ENCODE measurements around the gene ADORA2B.

Gene ADORA2B

DNA sequence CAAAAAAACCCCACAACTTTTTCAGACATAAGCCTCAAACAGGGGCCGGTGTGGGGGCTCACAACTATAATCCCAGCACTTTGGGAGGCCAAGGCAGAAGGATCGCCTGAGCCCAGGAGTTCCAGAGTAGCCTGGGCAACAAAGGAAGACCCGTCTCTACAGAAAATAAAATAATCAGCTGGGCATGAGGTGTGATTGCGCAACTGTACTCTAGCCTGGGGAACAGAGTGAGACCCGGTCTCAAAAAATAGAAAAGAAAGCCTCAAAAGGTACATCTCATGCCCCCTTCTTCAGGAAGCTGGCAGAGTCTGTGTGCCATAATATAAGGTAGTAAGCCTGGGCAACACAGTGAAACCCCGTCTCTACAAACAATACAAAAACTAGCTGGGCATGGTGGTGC, 51.4 kb downstream of the ADORA2B start:
- DNase-seq (ENCODE audit: low read depth): no peak

DNA sequence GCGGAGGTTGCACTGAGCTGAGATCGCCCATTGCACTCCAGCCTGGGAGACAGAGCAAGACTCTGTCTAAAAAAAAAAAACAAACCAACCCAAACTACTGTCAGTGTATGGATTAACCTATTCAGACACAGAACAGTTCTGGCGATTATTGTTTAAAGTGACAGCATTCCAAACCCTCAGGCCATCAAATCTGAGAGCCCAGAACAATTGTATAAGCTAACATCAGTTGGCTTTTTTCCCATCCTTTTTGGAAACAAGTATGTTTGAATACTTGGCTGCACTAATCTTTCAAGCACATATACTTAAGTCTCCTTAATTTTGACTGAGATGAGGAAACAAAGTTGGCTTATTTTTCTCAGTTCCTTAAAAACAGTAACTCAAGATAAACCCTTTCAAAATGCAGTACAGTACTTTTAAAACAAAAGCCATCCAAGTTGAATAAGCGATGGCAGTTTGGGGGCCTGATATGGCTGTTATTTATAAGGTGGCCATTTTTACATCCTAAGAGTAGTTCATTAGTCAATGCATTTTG, 53.2 kb downstream of the ADORA2B start:
- DNase-seq (ENCODE audit: low read depth): no peak

DNA sequence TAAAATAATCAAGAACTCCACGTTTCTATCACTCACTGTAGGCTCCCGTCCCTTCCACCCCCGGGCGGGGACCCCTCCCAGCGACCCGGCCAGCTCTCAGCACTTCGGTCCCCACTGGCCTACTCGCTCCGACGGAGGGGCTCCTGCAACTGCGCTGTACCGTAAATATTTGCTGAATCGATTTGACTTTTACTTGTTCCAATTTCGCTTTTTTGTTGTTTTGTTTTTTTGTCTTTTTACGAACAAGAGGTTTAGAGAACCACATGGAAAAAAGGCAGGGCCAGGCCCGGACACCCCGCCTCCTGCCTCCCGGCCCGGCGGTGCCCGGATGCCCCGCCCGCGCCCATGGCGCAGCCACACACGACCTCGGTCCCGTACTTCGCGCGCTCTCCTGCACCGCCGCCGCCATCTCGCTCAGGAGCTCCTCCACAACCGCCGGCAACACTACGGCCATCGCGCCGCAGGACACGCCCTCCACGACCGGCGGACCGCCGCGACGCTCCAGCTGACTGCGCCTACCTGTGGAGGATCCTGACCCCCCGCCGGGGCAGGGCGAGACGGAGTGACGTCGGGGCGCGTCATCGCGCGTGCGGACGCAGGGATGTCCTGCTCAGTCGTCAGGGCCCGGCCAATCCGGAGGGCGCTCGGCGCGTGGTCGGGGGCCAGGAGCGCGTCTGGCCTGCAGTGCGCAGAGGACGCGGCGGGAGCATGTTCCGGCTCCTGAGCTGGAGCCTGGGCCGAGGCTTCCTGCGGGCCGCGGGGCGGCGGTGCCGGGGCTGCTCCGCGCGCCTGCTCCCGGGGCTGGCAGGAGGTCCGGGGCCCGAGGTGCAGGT, 54.4 kb downstream of the ADORA2B start, which contains the start of the genes TTC19 and ZSWIM7:
Gene TTC19 (plus strand): TSS at position 684 of the 833 bp plus-strand sequence. CDS start 25 bp downstream, at position 709.
Gene ZSWIM7 (minus strand): TSS at position 564 of the 833 bp plus-strand sequence. CDS start 110 bp downstream, at position 454.
- peak; percentile 93 for DNase-seq (ENCODE audit: low read depth)

GRCh38 chr17:15999974-16000827, 55.3 kb downstream of the ADORA2B start:
- DNase-seq (ENCODE audit: low read depth): no peak

DNA sequence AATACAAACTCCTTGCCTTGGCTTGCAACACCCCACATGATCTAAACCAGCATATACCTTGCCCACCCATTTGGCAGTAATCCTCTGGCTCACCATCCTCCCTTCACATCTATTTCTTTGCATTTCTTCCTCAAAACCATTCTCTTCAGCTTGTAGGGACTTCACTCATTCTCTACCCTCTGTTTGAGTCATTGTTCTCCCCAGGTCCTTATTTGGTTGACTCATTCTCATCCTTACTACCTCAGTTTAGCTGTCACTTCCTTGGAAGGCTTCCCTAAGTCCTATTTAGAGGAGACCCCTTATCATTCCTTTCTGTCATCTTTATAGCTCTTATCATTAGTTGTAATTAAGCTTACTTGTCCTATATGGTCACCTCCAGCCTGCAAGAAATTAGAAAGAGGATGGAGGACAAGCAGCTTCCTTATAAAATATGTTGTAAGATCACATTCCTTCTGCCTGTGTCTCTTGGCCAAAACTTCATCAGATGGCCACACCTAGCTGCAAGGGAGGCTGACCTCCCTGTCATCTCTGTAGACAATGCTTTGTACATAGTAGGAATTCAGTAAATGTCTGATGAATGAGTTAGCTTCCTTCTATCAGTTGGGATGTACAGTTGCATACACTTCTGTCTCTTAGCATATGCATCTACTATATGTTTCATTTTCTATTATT, 56.4 kb downstream of the ADORA2B start:
- DNase-seq (ENCODE audit: low read depth): no peak

GRCh38 chr17:16002708-16003260, 57.9 kb downstream of the ADORA2B start:
- DNase-seq (ENCODE audit: low read depth): no peak

DNA sequence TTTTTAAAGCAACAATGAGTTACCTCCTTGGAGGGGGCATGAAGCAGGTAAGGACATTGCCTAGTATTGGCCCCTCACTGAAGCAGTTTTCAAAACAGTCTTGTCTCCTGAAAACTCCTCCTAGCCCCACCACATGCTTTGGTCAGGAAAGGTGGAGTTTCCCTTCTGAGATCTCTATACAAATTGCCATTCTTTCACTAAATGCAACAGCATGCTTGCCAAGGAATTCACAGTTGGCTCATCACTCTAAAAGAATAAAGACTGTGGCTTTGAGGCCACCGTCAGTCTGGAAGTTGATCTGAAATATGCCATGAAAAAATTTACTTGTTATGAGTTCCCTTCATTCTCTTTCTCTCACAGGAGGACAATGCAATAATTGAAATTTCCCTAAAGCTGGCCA, 58.9 kb downstream of the ADORA2B start:
- no peak for DNase-seq (ENCODE audit: low read depth)

DNA sequence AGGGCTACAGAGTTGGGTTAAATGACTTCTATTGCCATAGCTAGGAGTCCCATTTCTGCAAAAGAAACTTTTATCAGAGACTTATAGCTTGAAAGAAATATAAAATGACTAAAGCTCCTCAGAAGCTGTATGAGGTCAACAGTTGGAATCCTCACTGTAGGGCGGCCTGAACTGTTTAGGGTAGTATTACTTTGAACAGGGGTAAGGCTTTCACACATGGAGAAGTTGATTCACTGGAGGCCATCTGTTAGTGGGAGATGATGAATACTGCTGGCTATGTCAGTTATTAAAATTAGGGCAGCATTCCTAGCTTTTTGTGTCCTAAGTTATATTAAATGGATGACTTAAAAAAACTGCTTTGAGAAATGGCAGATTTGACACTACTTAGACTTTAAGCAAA, 60.7 kb downstream of the ADORA2B start:
- DNase-seq (ENCODE audit: low read depth): no peak

GRCh38 chr17:16007439-16007838, 62.5 kb downstream of the ADORA2B start:
- DNase-seq (ENCODE audit: low read depth): no peak

- DNase-seq (ENCODE audit: low read depth): no peak
These were observed 69.0 kb downstream of the ADORA2B start for GRCh38 chr17:16013943-16014407.

- no peak for DNase-seq (ENCODE audit: low read depth)
These were observed 74.4 kb downstream of the ADORA2B start for GRCh38 chr17:16019347-16019746.

GRCh38 chr17:16023881-16024280, 79.0 kb downstream of the ADORA2B start:
- DNase-seq (ENCODE audit: low read depth): no peak

DNA sequence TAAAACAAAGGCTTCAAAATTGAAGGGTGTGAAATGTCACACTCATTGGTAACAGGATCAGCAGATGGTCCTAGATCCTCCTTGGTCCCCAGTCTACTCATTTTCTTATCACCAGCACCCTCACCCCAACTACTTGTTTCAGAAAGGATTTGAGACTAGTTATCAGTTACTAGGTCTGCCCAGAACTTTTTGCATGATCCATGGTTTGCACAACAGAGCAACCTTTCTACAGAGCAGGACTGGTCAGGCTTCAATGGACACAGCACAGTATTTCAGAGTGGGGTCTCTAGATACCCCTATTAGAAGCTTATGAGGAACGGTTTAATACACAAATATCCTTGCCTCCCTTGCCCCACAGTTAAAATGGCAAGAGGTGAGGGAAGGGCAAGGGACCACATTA, 80.3 kb downstream of the ADORA2B start:
- DNase-seq (ENCODE audit: low read depth): no peak
